Kidney (tissue), 14 donors: Measurements from ENCODE around the gene FARS2. TPM values are rescaled to one million over a fixed set of nuclear protein-coding genes. Genes with fewer than 3 reads are reported as not detected.

ENCODE experiments used
- DNase-seq, 5 donors: peaks; one replicate each; pipeline ENCODE4 v3.0.0-alpha.2; 2013 to 2020
- FAIRE-seq: peaks from 2 replicates; lab custom pipeline; 2012; peaks lifted over from hg19 to GRCh38; lab: Jason Lieb, UNC
- H3K27ac ChIP-seq, 2 donors: one replicate each; pipeline ENCODE4 v1.7.0; 2013; ENCODE audit warnings: low read depth in 2 of 2, low read length in 2 of 2, inconsistent platforms in 1 of 2
- H3K27me3 ChIP-seq: one replicate; pipeline ENCODE4 v1.7.1; 2013; ENCODE audit warnings: low read length, inconsistent platforms; ENCODE audit not compliant: control insufficient read depth, insufficient read depth
- H3K36me3 ChIP-seq, 3 donors: one replicate each; pipeline versions ENCODE4 v1.7.0 to v1.7.1; 2013; ENCODE audit warnings: low read length in 3 of 3, control low read depth in 1 of 3, inconsistent platforms in 1 of 3; ENCODE audit not compliant: insufficient read depth in 3 of 3, control insufficient read depth in 2 of 3
- H3K4me1 ChIP-seq, 3 donors: one replicate each; pipeline versions ENCODE4 v1.7.0 to v1.7.1; 2013; ENCODE audit warnings: low read length in 3 of 3, inconsistent platforms in 1 of 3, low read depth in 1 of 3; ENCODE audit not compliant: control insufficient read depth in 2 of 3, insufficient read depth in 2 of 3
- H3K4me3 ChIP-seq, 3 donors: one replicate each; pipeline versions ENCODE4 v1.7.0 to v1.8.1; 2013; ENCODE audit warnings: low read length in 3 of 3, control low read depth in 1 of 3, inconsistent platforms in 1 of 3
- H3K9ac ChIP-seq, 3 donors: one replicate each; pipeline versions ENCODE4 v1.7.0 to v1.7.1; 2013; ENCODE audit warnings: low read length in 3 of 3, control low read depth in 1 of 3, inconsistent platforms in 1 of 3
- H3K9me3 ChIP-seq, 3 donors: one replicate each; pipeline versions ENCODE4 v1.7.0 to v1.7.1; 2013; ENCODE audit warnings: low read length in 3 of 3, control low read depth in 1 of 3, inconsistent platforms in 1 of 3; ENCODE audit not compliant: control insufficient read depth in 2 of 3, insufficient read depth in 1 of 3
- intact Hi-C: fragments of 100-400 bp; cut with DNase I; formaldehyde crosslinking; loops from one replicate; pipeline ENCODE4 v1.11.1; 2022
- polyA plus RNA-seq: library from polyadenylated mRNA; stranded (reverse); fragments of 350-450 nt; fragmentation: Illumina TruSeq; extraction: RNeasy Lipid Tissue Mini Kit (QIAGEN cat#74804); gene quantifications from one replicate; pipeline ENCODE4 v1.2.3, GENCODE V29; 2014; ENCODE audit warnings: low read depth, low replicate concordance; ENCODE audit not compliant: insufficient read depth
- total RNA-seq: library from RNA; stranded (reverse); fragmentation: NEBNext Ultra II Directional; extraction: Animal tissue kit (Norgen Biotek cat#: 25700); gene quantifications from one replicate; pipeline ENCODE4 v1.2.1, GENCODE V29; 2021
- TF ChIP-seq, protein P1 (sequence below): IDR thresholded peaks from 3 replicates; pipeline ENCODE4 v1.5.1; 2012; ENCODE audit warnings: mild to moderate bottlenecking, moderate library complexity, borderline replicate concordance; ENCODE audit not compliant: insufficient read depth; ENCODE audit errors: extremely low read depth
- donor health status: control.
- donor health status: control.
- donor health status: control.
- donor health status: control.
- donor health status: control.
- donor health status: DM: yes; HTN: yes; CAD: no.
- donor health status: Normal renal cell carcinoma (clear cell type).

Gene FARS2
- total and polyA plus RNA-seq, 2 donors from 2014 or later, result 22.1 to 24.8 TPM

DNA sequence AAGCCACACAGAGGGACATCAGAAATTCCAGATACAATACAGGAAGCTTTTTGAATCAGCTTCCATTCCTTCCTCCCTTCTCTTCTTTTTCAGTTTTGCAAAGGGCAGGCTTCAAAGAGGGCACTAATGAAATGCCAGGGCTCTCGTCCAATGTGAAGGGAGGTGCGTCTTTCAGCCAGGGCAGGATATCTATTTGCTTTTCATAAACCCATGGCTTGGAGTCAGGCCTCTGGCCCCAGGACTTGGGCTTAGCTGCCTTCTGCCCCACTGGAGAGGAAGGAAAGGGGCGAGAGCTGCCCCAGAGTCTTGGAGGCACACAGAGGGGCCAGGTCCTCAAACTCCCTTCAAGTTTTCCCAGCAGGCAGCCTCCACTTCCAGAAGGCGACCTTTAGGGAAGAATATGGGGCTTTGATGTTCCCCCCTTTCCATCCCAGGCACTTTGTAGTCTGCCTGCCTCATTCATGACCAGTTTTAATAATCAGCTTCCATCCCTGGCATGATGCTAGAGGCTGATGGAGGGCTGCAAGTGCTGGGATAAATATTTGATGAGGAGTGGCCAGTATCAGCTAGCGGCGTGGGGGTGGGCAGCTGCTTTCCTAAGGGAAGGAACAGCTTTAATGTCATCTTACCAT is 510.6 kb downstream of the FARS2 start:
- no peak overlapping the region for H3K4me3 ChIP-seq
- DNase-seq, result no peak
- H3K9me3 ChIP-seq, result no peaks in the 10 kb centered on the region
- intact Hi-C loops, result no loop called here
- H3K27ac ChIP-seq, result no peak overlapping the region
- H3K36me3 ChIP-seq, result no peaks in the 10 kb centered on the region
- TF ChIP-seq, protein P1, sequence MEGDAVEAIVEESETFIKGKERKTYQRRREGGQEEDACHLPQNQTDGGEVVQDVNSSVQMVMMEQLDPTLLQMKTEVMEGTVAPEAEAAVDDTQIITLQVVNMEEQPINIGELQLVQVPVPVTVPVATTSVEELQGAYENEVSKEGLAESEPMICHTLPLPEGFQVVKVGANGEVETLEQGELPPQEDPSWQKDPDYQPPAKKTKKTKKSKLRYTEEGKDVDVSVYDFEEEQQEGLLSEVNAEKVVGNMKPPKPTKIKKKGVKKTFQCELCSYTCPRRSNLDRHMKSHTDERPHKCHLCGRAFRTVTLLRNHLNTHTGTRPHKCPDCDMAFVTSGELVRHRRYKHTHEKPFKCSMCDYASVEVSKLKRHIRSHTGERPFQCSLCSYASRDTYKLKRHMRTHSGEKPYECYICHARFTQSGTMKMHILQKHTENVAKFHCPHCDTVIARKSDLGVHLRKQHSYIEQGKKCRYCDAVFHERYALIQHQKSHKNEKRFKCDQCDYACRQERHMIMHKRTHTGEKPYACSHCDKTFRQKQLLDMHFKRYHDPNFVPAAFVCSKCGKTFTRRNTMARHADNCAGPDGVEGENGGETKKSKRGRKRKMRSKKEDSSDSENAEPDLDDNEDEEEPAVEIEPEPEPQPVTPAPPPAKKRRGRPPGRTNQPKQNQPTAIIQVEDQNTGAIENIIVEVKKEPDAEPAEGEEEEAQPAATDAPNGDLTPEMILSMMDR, result no peak
- no peaks in the 10 kb centered on the region for H3K4me1 ChIP-seq
- H3K9ac ChIP-seq, result no peak overlapping the region
- H3K27me3 ChIP-seq, result no peaks in the 10 kb centered on the region
- FAIRE-seq, result no peak

DNA sequence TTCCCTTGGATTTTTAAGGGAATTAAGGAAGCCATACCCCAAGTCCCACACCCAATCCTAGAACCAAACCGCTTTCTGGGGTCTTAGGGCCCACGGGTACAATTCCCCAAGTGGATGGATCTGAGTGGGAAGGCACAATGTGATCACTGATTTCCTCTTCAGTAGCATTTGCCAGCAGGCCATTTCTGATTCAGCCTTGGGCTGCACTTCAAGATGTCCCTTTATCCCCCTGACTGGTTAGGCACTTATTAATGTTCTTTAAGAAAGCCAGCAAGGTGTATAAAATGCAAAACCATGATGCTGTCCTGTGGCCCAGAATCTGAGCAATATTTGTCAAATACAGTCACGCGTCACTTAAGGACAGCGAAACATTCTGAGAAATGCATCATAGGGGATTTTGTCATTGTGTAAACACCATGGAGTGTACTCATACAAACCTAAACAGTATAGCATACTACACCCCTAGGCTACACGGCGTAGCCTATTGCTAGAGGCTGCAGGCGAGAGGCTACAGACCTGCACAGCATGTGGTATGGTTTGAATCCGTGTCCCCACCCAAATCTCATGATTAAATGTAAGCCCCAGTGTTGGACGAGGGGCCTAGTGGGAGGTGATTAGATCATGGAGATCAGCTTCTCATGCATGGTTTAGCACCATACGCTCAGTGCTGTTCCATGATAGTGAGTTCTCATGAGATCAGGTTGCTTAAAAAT is 511.3 kb downstream of the FARS2 start:
- H3K27ac ChIP-seq, result no peak overlapping the region
- H3K27me3 ChIP-seq, result no peaks in the 10 kb centered on the region
- no peak overlapping the region for H3K9ac ChIP-seq
- no peaks in the 10 kb centered on the region for H3K9me3 ChIP-seq
- no peaks in the 10 kb centered on the region for H3K36me3 ChIP-seq
- no peaks in the 10 kb centered on the region for H3K4me1 ChIP-seq
- no peak overlapping the region for H3K4me3 ChIP-seq
- TF ChIP-seq, protein P1, result no peak
- FAIRE-seq (no peak), DNase-seq (no peak)
- intact Hi-C loops, result no loop called here

DNA sequence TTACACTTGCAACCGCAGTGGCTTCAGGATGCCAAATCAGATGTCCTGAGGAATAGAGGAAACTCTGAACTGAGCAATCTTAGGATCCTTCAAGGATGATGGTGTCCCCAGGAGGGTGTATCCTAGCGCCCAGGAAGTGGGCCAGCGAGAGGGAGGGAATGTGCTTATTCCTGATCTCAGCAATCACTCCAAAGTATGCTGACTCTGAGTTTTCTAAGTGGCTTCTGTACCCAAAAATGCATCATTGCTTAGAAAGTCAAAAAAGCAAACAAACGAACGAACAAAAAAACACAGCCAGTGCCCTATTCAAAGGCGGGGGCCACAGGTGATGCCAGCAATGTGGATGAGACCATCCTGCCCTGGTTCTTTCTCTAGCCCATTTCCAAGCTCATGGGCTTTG is 514.8 kb downstream of the FARS2 start:
- Histone ChIP-seq H3K27ac (no peak overlapping the region), H3K36me3 (no peaks in the 10 kb centered on the region), H3K4me3 (no peak overlapping the region), H3K4me1 (no peaks in the 10 kb centered on the region), H3K9me3 (no peaks in the 10 kb centered on the region), H3K9ac (no peak overlapping the region), H3K27me3 (no peaks in the 10 kb centered on the region)
- intact Hi-C loops, result no loop called here
- FAIRE-seq, result no peak
- DNase-seq, result no peak
- TF ChIP-seq, protein P1, result no peak
